ENCODE measurements around the gene AMN.
A peak's percentile ranks its signal among the peaks of the same experiment; 100 is the strongest.

The AMN gene

DNA sequence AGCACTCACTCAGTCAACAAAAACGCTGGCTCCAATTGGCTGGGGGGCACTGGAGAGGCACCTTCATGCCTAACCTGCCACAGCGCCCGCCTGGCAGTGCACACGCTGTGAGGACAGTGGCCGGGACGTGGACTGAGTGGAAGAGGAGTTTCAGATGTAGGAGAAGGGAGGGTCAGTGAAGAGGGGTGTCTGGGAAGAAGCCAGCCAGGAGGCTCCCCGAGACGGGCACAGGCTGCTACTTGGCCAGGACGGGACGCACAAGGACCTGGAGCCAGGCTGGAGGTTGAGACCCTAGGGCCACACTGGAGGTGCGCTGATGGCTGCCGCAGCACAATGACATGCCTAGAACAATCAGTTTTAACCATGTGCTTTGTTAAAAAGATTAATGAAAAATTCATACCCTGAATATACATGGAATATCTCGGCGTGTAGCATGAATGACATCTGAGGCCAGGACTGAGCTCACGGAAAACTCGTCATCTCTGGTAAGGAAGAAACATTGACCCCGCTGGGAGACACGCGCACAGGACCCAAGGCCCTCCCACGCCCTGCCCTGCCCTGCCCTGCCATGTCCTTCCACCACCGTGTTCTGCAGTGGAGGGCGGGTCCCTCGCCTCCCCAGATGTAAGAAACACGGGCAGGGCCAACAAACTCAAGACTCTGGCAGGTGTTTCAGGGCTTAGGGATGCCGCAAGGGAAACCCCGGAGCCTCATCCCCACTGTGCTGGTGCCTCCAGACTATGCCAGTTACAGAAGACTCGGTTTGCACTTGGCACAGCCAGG, 25.0 kb downstream of the AMN start:
- DNase-seq = no peak

DNA sequence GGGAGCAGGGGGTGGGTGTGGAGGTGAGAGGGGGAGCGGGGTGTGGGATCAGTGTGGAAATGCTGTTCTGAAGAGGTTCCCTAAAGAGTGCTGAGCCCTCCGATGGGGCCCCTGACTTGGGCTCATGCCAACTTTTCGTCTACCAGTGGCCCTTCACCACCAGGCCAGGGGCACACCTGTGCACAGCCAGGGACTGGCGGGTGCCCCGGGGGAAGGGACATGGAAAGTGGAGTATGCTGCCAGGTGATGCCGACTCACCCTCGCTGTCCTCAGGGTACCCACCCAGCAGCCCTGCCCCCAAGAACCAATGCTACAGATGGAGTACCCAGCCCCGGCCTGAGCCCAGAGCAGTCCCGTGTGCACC, 26.2 kb downstream of the AMN start:
- DNase-seq = no peak

DNA sequence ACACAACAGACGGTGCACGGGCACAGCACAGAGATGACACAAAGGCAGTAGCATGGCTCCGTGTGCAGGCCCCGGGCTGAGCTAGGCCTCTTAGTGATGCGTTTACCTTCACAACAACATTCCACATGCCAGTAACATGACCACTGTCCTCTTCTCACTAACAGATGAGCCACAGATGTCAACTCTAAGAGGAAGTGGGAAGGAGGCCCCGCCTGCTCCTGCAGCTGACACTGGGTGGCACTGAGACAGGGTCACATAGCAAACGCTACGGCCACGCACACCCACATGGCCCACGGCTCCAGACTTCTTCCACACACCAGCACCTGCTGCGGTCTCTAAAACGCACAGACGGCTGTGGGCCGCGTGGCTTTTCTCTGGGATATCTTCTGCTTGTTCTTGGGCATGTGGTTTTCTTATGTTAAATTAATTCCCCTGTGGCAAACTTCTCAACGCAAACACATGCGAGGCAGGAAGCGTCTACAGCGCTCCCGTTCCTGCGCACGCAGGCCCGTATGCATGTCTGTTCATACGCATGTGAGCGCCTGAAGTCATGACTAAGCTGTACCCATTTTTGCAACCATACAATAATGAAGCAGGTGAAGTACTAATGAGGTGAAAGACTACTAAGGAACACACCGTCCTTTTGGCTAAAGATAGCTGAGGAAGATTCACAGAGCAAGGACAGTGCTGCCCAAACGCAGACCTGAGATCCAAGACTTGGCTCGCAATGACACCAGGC, 26.8 kb downstream of the AMN start:
- DNase-seq = peak; percentile 48

DNA sequence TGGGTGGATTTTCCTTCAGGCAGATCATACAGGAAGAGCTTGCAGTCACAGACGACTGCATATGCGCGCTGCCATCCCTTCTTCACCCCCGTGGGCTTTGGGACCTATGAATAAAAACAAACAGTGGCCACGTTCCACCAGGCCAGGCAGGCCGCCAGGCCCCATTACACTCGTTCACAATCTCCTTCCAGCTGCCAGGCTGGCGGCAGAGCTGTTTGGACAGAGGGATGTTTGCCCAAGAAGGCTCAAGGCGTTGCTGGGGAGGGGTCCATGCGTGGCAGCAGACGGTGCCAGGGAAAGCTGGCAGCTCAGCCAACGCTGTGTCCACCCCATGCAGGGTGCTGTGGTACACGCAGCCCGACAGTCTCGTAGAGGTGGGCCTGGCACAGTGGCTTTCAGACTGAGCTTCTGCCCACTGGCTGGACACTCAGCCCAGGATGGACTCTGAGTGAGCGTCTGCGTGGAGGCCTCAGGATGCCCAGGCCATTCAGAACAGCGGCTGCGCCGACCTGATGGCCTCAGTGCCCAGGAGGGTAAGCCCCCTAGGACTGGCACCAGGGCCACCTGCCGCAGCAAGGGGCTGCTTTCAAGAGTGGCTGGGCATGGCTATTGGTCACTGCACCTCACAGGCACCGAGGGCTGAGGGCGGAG, 27.5 kb downstream of the AMN start:
- no peak for DNase-seq

DNA sequence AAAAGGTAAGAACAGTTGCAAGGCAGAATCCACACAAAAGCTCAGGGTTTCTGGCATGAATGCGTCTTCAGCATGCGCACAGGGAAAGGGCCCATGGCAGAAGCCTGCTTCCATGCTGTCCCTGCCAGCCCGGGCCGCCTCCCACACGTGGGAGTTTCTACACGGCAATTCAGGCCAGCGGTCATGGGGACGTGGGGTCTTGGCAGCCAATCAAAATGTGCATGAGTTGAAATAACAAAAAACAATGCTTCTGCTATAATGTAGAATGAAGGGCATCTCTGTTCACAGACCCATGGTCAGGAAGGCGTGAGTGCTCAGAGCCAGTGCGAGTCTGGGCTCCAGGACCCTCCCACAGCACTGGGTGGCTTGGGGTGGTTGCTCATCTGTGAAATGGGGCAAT, 28.6 kb downstream of the AMN start:
- no peak for DNase-seq

DNA sequence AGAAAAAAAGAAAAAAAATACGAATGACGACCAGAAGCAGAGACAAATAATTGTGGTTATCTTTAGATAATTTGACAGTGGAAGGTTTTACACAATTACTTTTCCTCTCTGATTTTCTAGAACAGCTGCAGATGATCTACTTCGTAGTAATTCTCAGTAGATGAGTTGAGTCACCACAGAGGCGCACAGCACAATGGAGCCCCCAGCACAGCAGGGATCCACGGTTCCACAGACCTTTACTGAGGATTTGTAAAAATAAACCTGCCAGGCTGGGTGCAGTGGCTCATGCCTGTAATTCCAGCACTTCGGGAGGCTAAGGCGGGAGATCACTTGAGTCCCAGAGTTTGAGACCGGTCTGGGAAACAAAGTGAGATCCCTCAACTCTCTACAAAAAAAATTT, 29.3 kb downstream of the AMN start:
- DNase-seq = peak; percentile 84

DNA sequence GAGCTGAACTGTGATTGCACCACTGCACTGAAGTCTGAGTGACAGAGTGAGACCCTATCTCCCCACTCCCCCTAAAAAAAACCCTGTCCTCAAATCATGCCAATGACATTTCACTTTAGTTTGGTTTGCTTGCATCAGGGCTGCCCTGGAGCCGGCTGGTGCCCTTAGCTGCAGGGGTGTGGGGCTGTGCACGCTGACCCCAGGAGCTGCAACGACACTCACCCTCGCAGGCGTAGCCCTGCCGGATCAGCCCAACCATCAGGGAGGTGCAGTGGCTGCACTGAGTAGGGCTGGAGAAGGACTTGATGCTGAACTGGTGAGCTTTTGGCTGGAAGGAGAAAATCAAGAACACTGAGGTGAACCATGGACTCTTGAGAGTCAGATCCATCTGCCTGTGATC, 29.8 kb downstream of the AMN start:
- DNase-seq = no peak

DNA sequence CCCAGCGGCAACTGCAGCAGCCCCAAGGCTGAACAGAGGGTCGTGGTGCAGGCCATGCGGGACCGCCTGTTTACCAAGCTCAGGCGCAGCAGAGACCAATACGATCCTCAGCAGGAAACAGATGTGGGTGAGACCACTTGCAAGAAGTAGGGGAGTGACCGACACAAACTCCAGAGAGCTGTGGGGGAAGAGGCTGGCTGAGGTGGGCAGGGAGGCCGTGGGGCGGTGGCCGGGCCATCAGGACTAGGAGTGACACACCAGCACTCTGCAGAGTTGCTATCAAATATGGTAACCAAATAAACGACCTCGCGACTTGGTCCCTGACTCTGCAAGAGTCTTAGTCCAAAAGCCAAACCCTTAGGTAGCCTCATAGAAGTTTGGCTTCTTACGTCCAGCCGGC, 30.6 kb downstream of the AMN start:
- no peak for DNase-seq

DNA sequence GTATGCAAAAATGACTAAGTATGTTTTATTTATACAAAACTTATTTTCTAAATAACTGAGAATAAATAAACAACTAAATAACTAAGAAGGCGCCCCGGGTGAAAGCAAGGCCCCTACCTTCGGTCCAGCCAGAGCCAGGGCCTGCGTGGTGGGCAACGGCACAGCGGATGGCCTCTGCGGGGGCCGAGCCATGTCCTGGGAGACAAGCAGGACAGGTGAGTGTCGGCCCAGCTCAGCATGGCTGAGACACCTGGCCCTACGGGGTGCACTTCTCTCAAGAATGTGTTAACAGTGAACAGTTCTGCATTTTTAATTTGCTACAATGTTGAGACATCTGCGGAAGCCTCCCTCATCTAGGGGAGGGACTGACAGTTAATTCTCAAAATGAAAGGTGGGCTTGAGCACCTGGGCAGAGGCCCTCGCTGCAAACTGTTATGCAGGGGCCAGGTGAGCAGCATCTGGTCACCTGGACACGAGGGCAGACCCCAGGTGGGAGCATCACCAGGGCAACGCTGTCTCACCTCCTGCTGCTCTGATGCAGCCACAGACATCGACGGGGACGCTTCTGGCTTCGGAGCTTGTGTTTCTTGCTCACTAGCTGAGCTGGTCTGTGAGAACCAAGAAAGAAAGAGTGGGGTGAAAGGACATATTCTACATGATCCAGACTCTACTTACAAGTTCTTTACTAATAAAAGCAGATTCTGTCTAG, 31.8 kb downstream of the AMN start:
- no peak for DNase-seq

DNA sequence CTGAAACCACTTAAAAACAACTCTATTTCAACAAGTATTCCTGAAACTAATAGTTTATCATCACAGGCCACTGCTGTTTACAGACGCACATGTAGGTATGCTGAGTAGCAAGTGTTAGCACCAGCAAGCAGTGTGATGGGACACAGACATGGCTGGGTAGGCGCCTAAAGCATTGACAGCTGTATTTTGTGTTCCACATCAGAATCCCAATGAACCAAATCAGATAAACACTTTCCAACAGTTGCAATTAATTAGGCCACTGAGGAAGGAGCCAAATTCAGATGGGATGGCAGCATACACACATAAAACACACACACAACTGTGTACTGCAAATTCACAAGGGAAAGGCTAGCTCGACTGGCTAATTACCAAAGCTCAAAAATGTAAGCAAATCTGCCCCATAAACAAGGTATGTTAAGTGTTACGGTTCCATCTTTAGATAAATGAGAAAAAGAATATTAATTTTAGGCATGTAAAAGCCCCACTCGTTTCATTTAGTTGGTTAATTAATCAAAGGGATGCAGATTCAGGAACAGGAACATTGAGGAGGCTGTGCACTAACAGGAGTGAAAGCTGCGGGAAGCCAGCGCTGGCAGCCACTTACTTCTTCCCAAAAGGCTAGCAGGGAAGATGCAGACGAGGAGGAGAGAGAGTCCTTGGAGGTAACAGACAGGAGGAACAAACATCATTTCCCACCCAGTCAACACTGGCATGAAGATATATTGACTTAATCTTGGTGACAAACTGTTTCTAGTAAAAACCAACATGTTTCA, 33.4 kb downstream of the AMN start:
- DNase-seq = no peak

DNA sequence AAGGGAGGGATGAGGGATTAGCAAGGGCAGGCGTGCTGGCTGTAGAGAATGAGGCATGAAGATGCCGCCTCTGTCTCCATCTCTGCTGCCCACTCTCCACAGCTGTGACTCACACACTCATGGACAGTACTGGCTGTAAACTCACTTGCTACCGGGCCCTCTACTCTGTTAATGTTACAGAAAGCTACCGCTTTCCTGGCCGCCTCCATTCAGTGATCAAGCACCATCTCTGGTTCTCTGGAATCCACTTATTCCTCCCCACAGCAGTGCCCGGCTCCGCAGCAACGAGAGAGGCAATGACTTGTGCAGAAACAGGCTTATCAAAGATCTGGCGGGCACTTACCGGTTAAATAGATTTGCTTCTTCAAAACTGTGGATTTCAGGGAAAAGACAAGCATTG, 34.8 kb downstream of the AMN start:
- no peak for DNase-seq

DNA sequence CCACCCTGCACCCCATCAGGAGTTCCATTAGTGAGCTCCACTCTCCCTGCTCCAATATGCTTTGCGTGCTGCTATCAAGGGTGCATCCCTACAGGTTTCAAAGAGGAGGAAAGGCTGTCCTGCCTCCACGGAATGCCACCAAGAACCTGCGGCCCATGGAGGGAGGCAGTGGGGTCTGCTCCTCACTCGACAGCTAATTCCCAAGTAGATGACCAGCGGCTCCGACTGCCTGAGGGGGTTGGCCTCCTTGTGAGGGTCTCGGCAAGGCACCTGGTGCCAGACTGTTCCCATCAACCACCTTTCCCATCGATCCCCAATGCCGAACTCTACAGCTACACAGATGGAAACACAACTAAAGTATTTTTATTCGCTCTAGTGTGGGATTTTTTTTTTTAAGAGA, 36.0 kb downstream of the AMN start:
- DNase-seq = no peak

DNA sequence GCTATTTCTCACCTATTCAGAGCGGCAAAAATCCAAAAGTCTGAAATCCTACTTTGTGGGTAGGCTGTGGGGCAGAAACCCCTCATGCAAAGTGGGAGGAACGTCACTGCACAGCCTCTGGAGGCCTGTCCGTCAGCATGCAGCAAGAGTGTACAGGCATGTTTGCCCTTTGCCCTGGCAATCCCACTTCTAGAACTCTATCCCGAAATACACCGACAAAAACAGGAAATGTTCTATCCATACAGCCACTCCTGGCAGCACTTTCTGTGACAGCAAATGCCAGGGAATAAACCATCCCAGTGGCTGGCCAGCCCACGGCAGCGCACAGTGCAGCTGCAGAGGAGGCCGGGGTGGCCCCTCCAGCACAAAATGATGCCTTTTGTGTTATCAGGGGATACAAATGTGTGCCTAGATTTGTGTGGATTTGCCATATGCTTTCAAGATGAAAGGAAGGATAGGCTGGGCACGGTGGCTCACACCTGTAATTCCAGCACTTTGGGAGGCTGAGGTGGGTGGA, 39.7 kb downstream of the AMN start:
- no peak for DNase-seq

DNA sequence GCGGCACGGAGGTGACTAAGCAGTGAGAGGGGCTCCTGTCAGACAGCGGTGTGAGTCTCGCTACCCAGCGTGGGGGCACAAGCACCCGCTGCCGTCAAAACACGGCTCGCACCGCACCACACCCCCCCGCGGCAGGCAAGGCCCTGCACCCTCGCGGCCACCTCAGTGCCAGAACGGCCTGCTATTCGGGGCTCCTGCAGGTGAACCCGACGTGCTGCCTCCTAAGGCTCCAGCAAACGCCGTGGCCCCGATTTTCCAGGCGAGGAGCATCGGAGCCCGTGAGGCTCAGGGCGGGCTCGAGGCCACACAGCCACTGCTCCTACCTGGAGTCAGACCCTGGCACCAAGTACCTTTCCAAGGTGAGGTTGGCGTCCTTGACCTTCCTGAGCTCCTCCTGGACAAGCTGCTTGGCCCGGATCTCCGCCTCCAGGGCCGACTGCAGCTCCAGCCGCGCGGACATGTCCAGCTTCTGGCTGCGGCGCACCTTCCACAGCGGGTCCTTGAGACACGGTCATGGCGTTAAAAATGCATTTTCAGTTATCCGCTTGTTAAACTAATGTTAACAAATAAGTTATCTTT, 41.8 kb downstream of the AMN start:
- DNase-seq = no peak

DNA sequence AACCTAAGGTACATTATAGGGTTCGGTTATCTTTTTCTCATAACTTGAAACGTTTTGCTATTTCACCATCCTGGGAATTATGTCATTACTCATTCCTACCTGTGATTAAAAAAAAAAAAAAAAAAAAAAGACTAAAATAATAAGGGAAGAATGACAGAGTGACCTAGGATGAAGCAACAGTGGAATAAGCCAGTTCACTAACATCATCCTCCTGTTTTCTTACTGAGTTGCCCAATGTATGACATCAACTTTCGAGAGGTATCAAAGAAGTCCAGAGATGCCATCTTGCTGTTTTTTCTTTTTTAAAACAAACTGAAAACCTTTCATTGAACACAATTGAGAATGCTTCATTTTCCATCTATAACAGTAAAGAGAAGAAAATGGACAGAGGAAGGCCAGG, 42.8 kb downstream of the AMN start:
- no peak for DNase-seq

DNA sequence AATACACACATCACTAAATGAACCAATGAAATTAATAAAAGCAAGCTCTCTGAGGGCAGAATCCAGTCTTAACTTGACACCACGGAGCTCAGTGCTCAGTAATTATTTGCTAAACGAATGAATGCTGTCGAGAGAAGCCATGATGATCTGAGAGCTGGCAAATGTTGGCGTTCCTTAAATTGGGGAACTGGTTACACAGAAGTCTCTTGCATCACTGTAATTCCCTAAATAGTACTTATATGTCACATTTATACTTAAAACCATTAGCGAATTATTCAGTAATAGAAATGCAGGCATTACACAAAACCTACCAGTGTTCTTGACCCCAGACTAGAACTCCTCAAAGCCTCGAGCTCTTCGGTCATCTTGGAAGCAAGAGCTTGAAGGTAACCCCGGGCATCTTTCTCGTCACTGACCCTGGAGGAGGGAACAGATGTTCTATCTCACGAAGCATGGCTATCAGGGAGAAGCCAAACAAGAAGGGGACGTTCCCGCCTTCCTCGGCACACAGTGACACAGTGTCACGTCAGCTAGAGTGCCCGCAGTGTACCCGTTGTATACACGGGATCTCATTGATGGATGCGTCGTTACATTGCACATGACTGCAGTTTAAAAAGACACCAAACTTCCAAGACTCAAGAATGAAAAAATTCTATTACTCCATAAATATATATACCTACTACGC, 43.6 kb downstream of the AMN start:
- no peak for DNase-seq

DNA sequence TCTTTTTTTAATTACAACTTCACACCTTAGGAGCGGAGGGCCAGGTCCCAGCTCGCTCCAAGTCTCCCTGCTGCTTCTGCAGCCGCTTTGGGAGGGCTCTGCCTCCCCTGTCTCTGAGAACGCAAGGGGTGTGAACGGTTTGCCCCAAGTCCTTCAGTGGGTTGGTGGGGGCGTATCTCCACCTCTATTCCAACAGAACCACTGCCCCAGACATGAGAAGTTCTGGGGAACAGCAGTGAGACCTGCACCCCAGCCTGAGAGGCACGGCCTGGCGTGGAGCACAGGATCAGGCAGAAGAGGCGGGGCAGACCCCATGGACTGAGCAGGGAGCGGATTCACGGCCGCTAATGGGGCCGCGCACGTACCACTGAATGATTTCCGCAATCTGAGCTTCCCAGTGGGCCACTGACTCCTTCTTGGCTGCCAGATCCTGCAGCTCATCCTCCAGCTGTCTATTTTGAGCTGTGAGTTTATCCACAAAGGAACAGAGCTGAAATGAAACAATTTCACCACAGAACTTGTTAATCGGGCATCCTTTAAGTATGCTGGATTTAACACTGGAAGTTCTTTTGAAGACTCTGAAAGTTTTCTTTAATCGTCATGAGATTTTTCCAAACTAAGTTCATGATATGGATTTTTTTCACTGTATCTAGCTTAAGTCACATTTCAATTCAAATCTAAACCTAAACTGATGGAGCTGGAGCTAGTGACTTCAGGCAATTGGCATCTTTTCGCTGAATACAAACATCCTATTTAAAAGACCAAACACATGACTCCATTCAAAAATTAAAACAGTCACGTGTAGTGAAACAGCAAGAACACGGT, 44.4 kb downstream of the AMN start:
- DNase-seq = peak; percentile 32

DNA sequence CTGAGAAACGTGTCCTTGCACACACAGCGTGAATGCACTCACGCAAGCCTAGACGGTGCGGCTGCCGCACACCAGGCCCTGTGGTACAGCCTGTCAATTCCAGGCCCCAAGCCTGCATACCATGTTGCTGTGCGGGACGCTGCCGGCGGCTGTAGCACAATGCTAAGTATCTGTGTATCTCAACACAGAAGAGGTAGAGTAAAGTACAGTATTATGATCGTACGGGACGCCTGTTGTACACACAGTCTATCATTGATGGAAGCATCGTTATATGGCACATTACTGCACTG, 45.0 kb downstream of the AMN start:
- DNase-seq = no peak

DNA sequence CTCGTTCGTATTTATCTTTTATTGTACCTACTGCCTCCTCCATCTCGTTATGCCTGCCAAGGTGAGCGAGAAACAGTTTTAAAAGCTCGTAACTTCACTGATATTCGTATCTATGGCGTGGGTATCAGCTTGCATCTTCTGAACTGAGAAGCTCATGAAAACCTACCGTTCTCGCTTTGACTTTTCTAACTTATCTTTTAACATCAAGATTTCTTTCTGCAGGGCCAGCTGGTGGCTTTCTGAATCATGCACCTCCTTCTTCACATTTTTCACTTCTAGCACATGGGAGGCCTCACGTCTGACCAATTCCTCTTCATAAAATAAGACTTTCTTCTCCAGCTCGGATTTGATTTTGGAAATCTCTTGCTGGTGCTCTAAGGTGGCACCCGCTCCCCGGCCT, 45.8 kb downstream of the AMN start:
- no peak for DNase-seq

DNA sequence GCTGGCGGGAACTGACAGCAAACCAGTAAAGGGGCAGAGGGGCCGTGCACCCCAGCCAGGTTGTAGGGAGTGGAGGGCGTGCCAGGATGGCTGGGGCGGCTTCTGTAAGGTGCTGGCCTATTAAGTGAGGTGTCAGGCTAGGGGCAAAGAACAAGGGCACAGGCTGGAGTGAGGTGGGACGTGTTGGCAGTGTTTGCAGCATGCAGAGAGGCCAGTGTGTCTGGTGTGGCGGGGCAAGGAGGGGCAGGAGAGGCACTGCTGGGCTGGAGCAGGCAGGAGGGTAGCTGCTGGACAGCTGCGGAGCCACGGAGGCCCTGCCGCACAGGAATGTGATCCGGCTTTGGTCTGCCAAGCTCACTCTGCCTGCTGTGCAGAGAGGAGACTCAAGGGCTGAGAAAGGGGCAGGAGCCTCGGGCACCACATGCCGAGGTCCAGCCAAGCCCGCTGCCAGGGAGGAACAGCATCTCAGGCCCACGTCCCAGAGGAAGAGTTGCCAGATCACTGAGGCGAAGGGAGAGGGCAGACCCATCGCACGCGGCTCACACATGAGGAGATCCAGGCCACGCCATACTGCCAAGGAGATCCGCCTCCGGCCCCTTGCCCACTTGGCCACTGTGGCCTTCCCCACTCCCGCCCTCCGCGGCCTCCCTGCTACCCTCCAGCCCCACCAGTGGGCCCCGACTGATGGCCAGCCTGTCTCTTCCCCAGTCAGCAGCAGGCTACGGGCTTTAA, 46.8 kb downstream of the AMN start:
- no peak for DNase-seq
